ENCODE data around the gene NDP.

The NDP gene

GRCh38 chrX:44012484-44013096 is 39.4 kb upstream of the NDP start:
- peak; percentile 4 for TF ChIP-seq CTCF (IDR thresholded peaks at IDR 0.05; ENCODE audit: control insufficient read depth, insufficient read depth, low read depth, low read length, missing control alignments)
- H3K4me3 ChIP-seq (ENCODE audit: control insufficient read depth, low read depth, low read length), result no peak overlapping the region
- DNase-seq (ENCODE audit: low read depth), result peak; percentile 57

- H3K4me3 ChIP-seq (ENCODE audit: control insufficient read depth, low read depth, low read length), result no peak overlapping the region
- no peak for DNase-seq (ENCODE audit: low read depth)
- TF ChIP-seq CTCF (IDR thresholded peaks at IDR 0.05; ENCODE audit: control insufficient read depth, insufficient read depth, low read depth, low read length, missing control alignments), result no peak
Observed at GRCh38 chrX:44011506-44011905, 38.3 kb upstream of the NDP start.

- H3K4me3 ChIP-seq (ENCODE audit: control insufficient read depth, low read depth, low read length), result no peak overlapping the region
- no peak for DNase-seq (ENCODE audit: low read depth)
- no peak for TF ChIP-seq CTCF (IDR thresholded peaks at IDR 0.05; ENCODE audit: control insufficient read depth, insufficient read depth, low read depth, low read length, missing control alignments)
Observed at GRCh38 chrX:44010626-44011025, 37.4 kb upstream of the NDP start.

GRCh38 chrX:44006081-44006480 is 32.9 kb upstream of the NDP start:
- DNase-seq (ENCODE audit: low read depth), result no peak
- no peak for TF ChIP-seq CTCF (IDR thresholded peaks at IDR 0.05; ENCODE audit: control insufficient read depth, insufficient read depth, low read depth, low read length, missing control alignments)
- H3K4me3 ChIP-seq (ENCODE audit: control insufficient read depth, low read depth, low read length), result no peak overlapping the region

GRCh38 chrX:44003975-44004374 is 30.8 kb upstream of the NDP start:
- no peak overlapping the region for H3K4me3 ChIP-seq (ENCODE audit: control insufficient read depth, low read depth, low read length)
- TF ChIP-seq CTCF (IDR thresholded peaks at IDR 0.05; ENCODE audit: control insufficient read depth, insufficient read depth, low read depth, low read length, missing control alignments), result no peak
- DNase-seq (ENCODE audit: low read depth), result no peak

GRCh38 chrX:44002567-44002966 is 29.4 kb upstream of the NDP start:
- H3K4me3 ChIP-seq (ENCODE audit: control insufficient read depth, low read depth, low read length), result no peak overlapping the region
- TF ChIP-seq CTCF (IDR thresholded peaks at IDR 0.05; ENCODE audit: control insufficient read depth, insufficient read depth, low read depth, low read length, missing control alignments), result no peak
- no peak for DNase-seq (ENCODE audit: low read depth)

GRCh38 chrX:43998374-43998773 is 25.2 kb upstream of the NDP start:
- H3K4me3 ChIP-seq (ENCODE audit: control insufficient read depth, low read depth, low read length), result no peak overlapping the region
- TF ChIP-seq CTCF (IDR thresholded peaks at IDR 0.05; ENCODE audit: control insufficient read depth, insufficient read depth, low read depth, low read length, missing control alignments), result no peak
- DNase-seq (ENCODE audit: low read depth), result no peak

Data from AG09309 (cell line).